ENCODE results near the gene SLC17A3.
A peak's percentile ranks its signal among the peaks of the same experiment; 100 is the strongest.

Gene SLC17A3

GRCh38 chr6:25889877-25890853, 16.1 kb upstream of the SLC17A3 start:
- DNase-seq (ENCODE audit: low read depth), result peak; percentile 36

- DNase-seq (ENCODE audit: low read depth), result no peak
Observed at GRCh38 chr6:25888626-25889025, 14.6 kb upstream of the SLC17A3 start.

- no peak for DNase-seq (ENCODE audit: low read depth)
Observed at GRCh38 chr6:25886066-25886465, 12.0 kb upstream of the SLC17A3 start.

- peak; percentile 64 for DNase-seq (ENCODE audit: low read depth)
Observed at GRCh38 chr6:25883991-25884390, 9.9 kb upstream of the SLC17A3 start.

GRCh38 chr6:25883536-25883935, 9.5 kb upstream of the SLC17A3 start:
- DNase-seq (ENCODE audit: low read depth), result no peak

GRCh38 chr6:25882051-25882496, 8.0 kb upstream of the SLC17A3 start:
- DNase-seq (ENCODE audit: low read depth), result no peak

- no peak for DNase-seq (ENCODE audit: low read depth)
Observed at GRCh38 chr6:25880601-25881000, 6.6 kb upstream of the SLC17A3 start.

- DNase-seq (ENCODE audit: low read depth), result no peak
Observed at GRCh38 chr6:25878721-25879322, 4.8 kb upstream of the SLC17A3 start.

GRCh38 chr6:25875926-25876602, 2.0 kb upstream of the SLC17A3 start:
- DNase-seq (ENCODE audit: low read depth), result no peak

GRCh38 chr6:25875563-25875905, 1.5 kb upstream of the SLC17A3 start:
- DNase-seq (ENCODE audit: low read depth), result no peak

- no peak for DNase-seq (ENCODE audit: low read depth)
Observed at GRCh38 chr6:25874822-25875562, 949 bp upstream of the SLC17A3 start.

GRCh38 chr6:25872814-25873213, 1.2 kb downstream of the SLC17A3 start:
- no peak for DNase-seq (ENCODE audit: low read depth)

- no peak for DNase-seq (ENCODE audit: low read depth)
Observed at GRCh38 chr6:25869840-25870239, 4.2 kb downstream of the SLC17A3 start.

- no peak for DNase-seq (ENCODE audit: low read depth)
Observed at GRCh38 chr6:25868436-25869183, 5.4 kb downstream of the SLC17A3 start.

- no peak for DNase-seq (ENCODE audit: low read depth)
Observed at GRCh38 chr6:25866011-25866410, 8.0 kb downstream of the SLC17A3 start.

GRCh38 chr6:25863360-25863759, 10.7 kb downstream of the SLC17A3 start:
- no peak for DNase-seq (ENCODE audit: low read depth)

GRCh38 chr6:25862199-25862598, 11.8 kb downstream of the SLC17A3 start:
- no peak for DNase-seq (ENCODE audit: low read depth)

GRCh38 chr6:25852756-25853155, 21.3 kb downstream of the SLC17A3 start:
- no peak for DNase-seq (ENCODE audit: low read depth)

- DNase-seq (ENCODE audit: low read depth), result no peak
Observed at GRCh38 chr6:25851961-25852360, 22.1 kb downstream of the SLC17A3 start.

GRCh38 chr6:25844518-25844917, 29.5 kb downstream of the SLC17A3 start:
- DNase-seq (ENCODE audit: low read depth), result no peak

- no peak for DNase-seq (ENCODE audit: low read depth)
Observed at GRCh38 chr6:25842526-25842925, 31.5 kb downstream of the SLC17A3 start.
